CD4-positive, alpha-beta T cell treated with Interleukin-4 for 4 hours (primary cell): Measurements from ENCODE around the gene TIMM10.
A peak's percentile ranks its signal among the peaks of the same experiment; 100 is the strongest.

Experiments
- DNase-seq: peaks from one replicate; pipeline ENCODE4 v3.0.0-alpha.2; 2020

The TIMM10 gene, protein sequence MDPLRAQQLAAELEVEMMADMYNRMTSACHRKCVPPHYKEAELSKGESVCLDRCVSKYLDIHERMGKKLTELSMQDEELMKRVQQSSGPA

GRCh38 chr11:57530596-57531507 lies at the start of gene TIMM10:
TIMM10 (minus strand) TSS chr11:57530754; CDS start chr11:57530189, 565 bp downstream.
- DNase-seq: peak; percentile 99

DNA sequence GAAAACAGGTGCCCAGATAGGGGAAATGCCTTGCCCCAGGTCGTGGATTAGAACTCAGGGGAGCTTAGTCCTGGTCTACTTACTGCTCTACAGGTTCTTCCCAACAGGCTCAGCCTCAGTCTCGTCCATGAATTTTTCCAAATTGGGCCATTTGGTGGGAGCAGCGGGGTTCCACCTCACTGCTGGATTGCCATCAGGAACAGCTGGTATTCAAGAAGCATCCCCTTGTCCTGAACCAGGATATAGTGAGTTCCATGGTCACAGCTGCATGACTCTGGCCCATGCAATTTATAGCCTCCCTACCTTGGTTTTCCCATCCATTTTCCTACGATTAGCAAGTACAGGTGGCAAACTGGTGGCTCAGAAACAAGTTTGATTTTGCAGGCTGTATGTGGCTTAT lies 43.5 kb upstream of the TIMM10 start:
- DNase-seq: no peak

DNA sequence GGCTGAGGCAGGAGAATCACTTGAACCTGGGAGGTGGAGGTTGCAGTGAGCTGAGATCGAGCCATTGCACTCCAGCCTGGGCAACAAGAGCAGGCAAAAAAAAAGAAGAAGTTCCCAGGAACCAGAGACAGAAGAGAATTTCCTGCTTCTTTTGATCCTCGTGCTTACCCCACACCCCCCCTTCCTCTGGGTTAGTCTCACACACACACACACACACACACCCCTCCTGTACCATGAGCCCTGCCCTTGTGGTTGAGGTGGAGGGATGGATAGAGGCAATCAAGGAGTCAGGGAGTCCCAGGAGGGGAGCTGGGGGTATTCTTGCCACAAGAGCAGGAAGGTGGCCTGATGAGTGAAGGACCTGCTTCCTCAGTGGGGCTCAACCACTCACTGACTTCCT lies 41.1 kb upstream of the TIMM10 start:
- DNase-seq: no peak

GRCh38 chr11:57568330-57568766 lies 37.8 kb upstream of the TIMM10 start:
- DNase-seq: peak; percentile 84

GRCh38 chr11:57567515-57568329 lies 37.2 kb upstream of the TIMM10 start, which contains the start of gene UBE2L6:
UBE2L6 (minus strand) TSS chr11:57567672; CDS start chr11:57567611, 61 bp downstream.
- DNase-seq: peak; percentile 41

GRCh38 chr11:57566905-57567514 lies 36.5 kb upstream of the TIMM10 start:
- peak; percentile 35 for DNase-seq

DNA sequence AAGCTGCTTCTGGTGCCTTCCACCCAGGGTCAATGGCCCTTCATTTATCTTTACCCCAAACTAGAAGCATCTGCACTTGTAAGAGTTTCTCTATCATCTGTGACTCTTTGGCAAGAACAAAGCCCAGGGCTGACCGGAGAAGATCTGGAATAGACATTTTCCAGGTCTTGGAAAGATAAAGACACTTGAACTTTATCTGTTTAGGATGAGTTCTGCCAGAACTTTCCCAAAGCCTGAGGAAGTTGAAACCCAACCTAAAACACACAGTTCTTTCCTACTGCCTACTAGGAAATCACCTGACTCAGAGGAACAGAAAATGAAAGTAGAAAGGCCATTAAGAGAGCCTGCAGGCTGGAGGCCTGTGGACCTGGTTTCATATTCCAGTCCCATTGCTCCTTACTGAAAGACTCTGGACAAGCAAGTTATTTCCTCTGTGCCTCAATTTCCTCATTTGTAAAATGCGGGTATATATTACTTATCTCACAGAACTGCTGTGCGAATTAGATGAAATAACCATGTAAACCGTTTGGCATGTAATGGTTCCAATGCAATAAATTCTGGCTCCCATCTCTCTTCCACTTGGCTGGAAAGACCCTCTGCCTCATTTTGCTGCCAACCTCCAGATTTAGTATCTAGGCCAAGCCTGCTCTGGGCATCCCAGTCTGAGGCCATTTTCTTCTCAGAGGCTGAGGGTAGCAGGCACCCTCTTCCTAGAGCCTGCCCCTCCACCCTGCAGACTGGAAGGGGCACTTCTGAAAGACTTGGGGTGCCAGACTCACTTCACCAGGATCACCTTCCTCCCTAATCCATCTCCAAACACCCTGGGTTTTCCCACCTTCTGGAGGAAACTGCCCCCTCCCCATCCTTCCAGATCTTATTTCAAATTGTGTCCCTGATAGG lies 35.7 kb upstream of the TIMM10 start:
- DNase-seq: peak; percentile 64

DNA sequence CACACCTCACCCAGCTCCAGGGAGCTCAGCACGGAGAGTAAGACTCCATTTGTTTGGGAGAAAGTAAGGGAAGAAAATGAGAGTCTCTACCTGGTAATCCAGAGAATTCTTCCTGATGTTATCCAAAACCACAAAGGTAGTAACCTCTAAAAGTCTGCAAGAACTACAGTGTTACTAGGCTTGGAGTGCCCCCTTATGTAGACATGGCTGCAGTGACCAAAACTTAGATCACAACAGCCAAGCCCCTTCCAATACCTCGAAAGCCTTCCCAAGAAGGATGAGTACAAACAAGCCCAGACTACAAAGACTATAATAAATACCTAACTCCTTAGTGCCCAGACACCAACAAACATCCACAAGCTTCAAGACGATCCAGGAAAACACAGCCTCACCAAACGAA lies 32.0 kb upstream of the TIMM10 start:
- DNase-seq: no peak

- no peak for DNase-seq
Observed at GRCh38 chr11:57560146-57560545, 29.6 kb upstream of the TIMM10 start.

DNA sequence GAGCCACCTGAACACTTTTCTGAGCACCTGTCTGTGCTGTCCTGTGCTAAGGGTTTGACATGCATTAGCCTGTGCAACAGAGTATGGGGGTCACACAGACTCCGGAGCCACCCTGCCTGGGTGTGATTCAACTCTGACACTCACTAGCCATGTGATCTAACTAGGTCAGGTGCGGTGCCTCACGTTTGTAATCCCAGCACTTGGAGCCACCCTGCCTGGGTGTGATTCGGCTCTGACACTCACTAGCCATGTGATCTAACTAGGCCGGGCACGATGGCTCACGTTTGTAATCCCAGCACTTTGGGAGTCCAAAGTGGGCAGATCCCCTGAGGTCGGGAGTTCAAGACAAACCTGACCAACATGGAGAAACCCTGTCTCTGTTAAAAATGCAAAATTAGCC lies 25.5 kb upstream of the TIMM10 start:
- no peak for DNase-seq

- DNase-seq: no peak
Observed at GRCh38 chr11:57555393-57555792, 24.8 kb upstream of the TIMM10 start.

DNA sequence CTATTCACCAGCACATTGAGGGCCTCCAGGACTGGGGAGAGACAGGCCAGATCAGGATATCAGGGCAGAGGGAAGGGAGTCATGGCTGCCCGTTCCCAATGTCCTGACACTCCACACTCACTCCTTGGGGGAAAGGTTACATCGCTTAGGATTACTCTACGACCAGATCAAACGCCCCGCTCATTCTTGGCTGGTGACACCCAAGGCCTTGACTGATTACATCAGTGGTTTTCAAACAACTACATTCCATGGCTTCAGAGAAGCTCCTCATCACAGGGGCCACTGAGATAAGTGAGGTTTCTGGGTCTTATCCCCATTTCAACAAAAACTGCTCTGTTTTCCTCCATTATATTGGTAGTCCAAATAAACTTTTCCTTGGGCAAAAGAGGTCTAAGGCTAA lies 21.9 kb upstream of the TIMM10 start:
- no peak for DNase-seq

DNA sequence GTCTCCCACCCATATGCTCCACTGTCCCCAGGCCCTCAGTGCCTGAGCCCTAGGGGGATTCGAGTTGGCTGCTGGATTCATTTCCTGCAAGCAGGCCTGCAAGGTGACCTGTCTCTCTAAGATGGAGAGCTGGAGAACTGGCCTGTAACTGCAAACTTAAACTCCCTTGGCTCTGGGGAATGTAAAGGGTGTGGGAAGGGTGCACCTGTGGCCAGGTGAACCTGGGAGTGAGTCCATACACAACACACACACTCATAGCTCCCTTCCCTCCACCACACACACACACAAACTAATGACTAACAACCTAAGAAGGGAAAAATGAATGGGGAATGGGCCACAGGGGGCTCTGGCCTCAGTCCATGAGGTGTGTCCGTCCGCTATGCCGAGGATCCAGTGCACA lies 21.4 kb upstream of the TIMM10 start:
- no peak for DNase-seq

DNA sequence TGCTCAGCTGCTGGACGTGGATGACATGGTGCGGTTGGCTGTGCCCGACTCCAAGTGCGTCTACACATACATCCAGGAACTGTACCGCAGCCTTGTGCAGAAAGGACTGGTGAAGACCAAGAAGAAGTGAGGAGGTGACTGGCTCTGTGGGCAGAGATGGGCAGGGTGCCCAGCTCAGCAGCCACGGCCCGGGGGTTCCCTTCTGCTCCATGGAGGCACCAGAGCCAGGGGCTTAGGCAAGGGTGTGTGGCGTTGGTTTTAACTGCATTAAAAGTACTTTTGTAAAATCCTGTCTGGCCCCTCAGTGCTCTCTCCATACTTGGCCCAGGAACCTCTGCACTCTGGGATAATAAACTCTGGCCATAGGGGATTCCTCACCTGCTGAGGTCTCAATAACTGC lies 19.4 kb upstream of the TIMM10 start:
- no peak for DNase-seq

DNA sequence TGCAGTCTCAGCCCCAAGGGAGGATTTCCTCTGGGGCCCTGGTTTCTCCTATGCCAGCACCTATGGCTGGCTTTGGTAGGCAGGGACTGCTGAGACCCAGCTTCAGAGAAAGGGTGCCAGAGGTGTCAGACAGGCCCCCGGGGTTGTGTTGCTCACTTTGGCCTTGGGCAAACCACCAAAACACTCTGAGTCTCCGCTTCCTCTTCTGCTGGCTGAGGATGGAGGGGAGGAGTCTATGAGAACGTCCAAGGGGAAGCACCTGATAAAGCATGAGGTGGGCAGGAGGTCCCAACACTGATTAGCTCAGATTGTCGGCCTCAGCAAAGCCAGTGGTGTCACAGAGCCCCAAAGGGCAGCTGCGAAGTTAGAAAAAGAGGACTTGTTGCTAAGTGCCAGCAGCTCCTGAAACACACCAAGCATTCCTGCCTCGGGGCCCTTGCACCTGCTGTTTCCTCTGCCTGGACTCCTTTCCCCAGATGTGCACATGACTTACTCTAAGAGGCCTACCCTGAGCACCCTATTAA lies 17.4 kb upstream of the TIMM10 start:
- DNase-seq: peak; percentile 20

- no peak for DNase-seq
Observed at GRCh38 chr11:57546869-57547475, 16.4 kb upstream of the TIMM10 start.

GRCh38 chr11:57546451-57546850 lies 15.9 kb upstream of the TIMM10 start:
- no peak for DNase-seq

- DNase-seq: no peak
Observed at GRCh38 chr11:57545883-57546282, 15.3 kb upstream of the TIMM10 start.

GRCh38 chr11:57544566-57544965 lies 14.0 kb upstream of the TIMM10 start:
- DNase-seq: no peak

DNA sequence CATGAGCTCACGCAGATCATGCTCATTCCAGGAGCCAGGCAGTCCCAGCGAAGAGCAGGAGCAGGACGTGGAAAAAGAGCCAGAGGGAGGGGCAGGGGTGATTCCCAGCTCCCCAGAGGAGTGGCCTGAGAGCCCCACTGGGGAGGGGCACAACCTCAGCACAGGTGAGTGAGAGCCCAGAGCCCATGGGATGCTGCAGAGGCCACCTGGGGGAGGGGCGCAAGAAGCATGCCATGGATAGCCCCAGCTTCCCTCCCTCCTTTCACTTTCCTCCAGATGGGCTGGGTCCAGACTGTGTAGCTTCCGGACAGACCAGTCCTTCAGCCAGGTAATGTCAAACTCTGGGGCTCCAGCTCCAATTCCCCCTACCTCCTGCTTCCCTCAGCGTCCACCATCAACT lies 13.0 kb upstream of the TIMM10 start:
- DNase-seq: no peak

GRCh38 chr11:57542582-57542981 lies 12.0 kb upstream of the TIMM10 start:
- no peak for DNase-seq
